Stimulated activated naive B cell treated with anti-CD40 and anti-IgM and Interleukin-4, amounts not matched to agents 10 μg/mL and 1 μg/mL and 100 μg/mL, for 72 hours (primary cell): ENCODE measurements around the gene STRN3.
"Not testable (repeated sequence)": the region's sequence is repeated elsewhere in the genome, so short reads cannot be mapped to it uniquely, and the experiment has no call there.

Experiments used
- ATAC-seq, 2 donors: fragments of 150-1000 bp; cut with Tn5 transposase; replicated peaks; 2 replicates each; pipeline ENCODE4 v1.10.0; 2021; ENCODE audit warnings: moderate library complexity in 1 of 2
- DNase-seq: peaks from one replicate; pipeline ENCODE4 v3.0.0; 2021
- H3K27ac Mint-ChIP-seq: one replicate; pipeline ENCODE4 v1.8.0; 2022; ENCODE audit warnings: mild to moderate bottlenecking, mixed read lengths
- H3K27me3 Mint-ChIP-seq, 2 donors: one replicate each; pipeline ENCODE4 v1.8.0; 2022; ENCODE audit warnings: mixed read lengths in 2 of 2
- H3K36me3 Mint-ChIP-seq, 2 donors: one replicate each; pipeline ENCODE4 v1.8.0; 2022; ENCODE audit warnings: mixed read lengths in 2 of 2, mild to moderate bottlenecking in 1 of 2
- H3K4me1 Mint-ChIP-seq, 2 donors: one replicate each; pipeline ENCODE4 v1.8.0; 2022; ENCODE audit warnings: mixed read lengths in 2 of 2, mild to moderate bottlenecking in 1 of 2
- H3K4me3 Mint-ChIP-seq, 2 donors: one replicate each; pipeline ENCODE4 v1.8.0; 2022; ENCODE audit warnings: mild to moderate bottlenecking in 2 of 2, mixed read lengths in 2 of 2, moderate library complexity in 1 of 2
- H3K9me3 Mint-ChIP-seq, 2 donors: one replicate each; pipeline ENCODE4 v1.8.0; 2022; ENCODE audit warnings: mixed read lengths in 2 of 2, mild to moderate bottlenecking in 1 of 2

STRN3 gene

GRCh38 chr14:31051023-31051422 lies 24.8 kb upstream of the STRN3 start:
- Mint-ChIP-seq H3K27me3 (no peaks in the 10 kb centered on the region), H3K27ac (no peak overlapping the region), H3K4me3 (no peak overlapping the region), H3K4me1 (peaks cover 0 to 6% of the 10 kb centered on the region in 2 donors), H3K36me3 (peaks cover 0 to 3% of the 10 kb centered on the region in 2 donors), H3K9me3 (no peaks in the 10 kb centered on the region)
- ATAC-seq (no peak), DNase-seq (no peak)

GRCh38 chr14:31047503-31047902 lies 21.3 kb upstream of the STRN3 start:
- ATAC-seq = no peak
- no peak overlapping the region for H3K4me3 Mint-ChIP-seq
- H3K9me3 Mint-ChIP-seq = no peaks in the 10 kb centered on the region
- peaks cover 0 to 3% of the 10 kb centered on the region in 2 donors for H3K36me3 Mint-ChIP-seq
- no peak for DNase-seq
- no peaks in the 10 kb centered on the region for H3K27me3 Mint-ChIP-seq
- peaks cover 0 to 6% of the 10 kb centered on the region in 2 donors for H3K4me1 Mint-ChIP-seq
- no peak overlapping the region for H3K27ac Mint-ChIP-seq

GRCh38 chr14:31045501-31046080 lies 19.4 kb upstream of the STRN3 start:
- no peaks in the 10 kb centered on the region for H3K9me3 Mint-ChIP-seq
- no peak overlapping the region for H3K27ac Mint-ChIP-seq
- H3K36me3 Mint-ChIP-seq = peaks cover 0 to 3% of the 10 kb centered on the region in 2 donors
- DNase-seq (no peak), ATAC-seq (no peak)
- no peaks in the 10 kb centered on the region for H3K27me3 Mint-ChIP-seq
- H3K4me3 Mint-ChIP-seq = no peak overlapping the region
- peaks cover 0 to 6% of the 10 kb centered on the region in 2 donors for H3K4me1 Mint-ChIP-seq

- no peaks in the 10 kb centered on the region for H3K27me3 Mint-ChIP-seq
- DNase-seq (no peak), ATAC-seq (no peak)
- no peak overlapping the region for H3K4me3 Mint-ChIP-seq
- peaks cover 3% of the 10 kb centered on the region in 2 donors for H3K36me3 Mint-ChIP-seq
- H3K27ac Mint-ChIP-seq = no peak overlapping the region
- no peaks in the 10 kb centered on the region for H3K9me3 Mint-ChIP-seq
- peaks cover 4 to 9% of the 10 kb centered on the region in 2 donors for H3K4me1 Mint-ChIP-seq
Measured at GRCh38 chr14:31043379-31043778, 17.2 kb upstream of the STRN3 start.

- not testable (repeated sequence) for H3K9me3 Mint-ChIP-seq
Measured at GRCh38 chr14:31042893-31043292, 16.7 kb upstream of the STRN3 start.

GRCh38 chr14:31042300-31042699 lies 16.1 kb upstream of the STRN3 start:
- no peak overlapping the region for H3K27ac Mint-ChIP-seq
- ATAC-seq (no peak), DNase-seq (no peak)
- peaks cover 3 to 5% of the 10 kb centered on the region in 2 donors for H3K36me3 Mint-ChIP-seq
- no peaks in the 10 kb centered on the region for H3K9me3 Mint-ChIP-seq
- peaks cover 6 to 11% of the 10 kb centered on the region in 2 donors for H3K4me1 Mint-ChIP-seq
- H3K4me3 Mint-ChIP-seq = no peak overlapping the region
- no peaks in the 10 kb centered on the region for H3K27me3 Mint-ChIP-seq

More at GRCh38 chr14:31042893-31043292, 16.7 kb upstream of the STRN3 start:
- not testable (repeated sequence) for H3K36me3 Mint-ChIP-seq, H3K27ac Mint-ChIP-seq, H3K4me3 Mint-ChIP-seq, DNase-seq, H3K27me3 Mint-ChIP-seq, ATAC-seq
- peaks cover 6 to 11% of the 10 kb centered on the region in 2 donors for H3K4me1 Mint-ChIP-seq

GRCh38 chr14:31038521-31039166 lies 12.5 kb upstream of the STRN3 start:
- H3K36me3 Mint-ChIP-seq = peaks cover 7 to 9% of the 10 kb centered on the region in 2 donors
- no peak for DNase-seq
- no peaks in the 10 kb centered on the region for H3K27me3 Mint-ChIP-seq
- ATAC-seq = no peak
- no peak overlapping the region for H3K4me3 Mint-ChIP-seq
- peaks cover 6 to 8% of the 10 kb centered on the region in 2 donors for H3K4me1 Mint-ChIP-seq
- H3K9me3 Mint-ChIP-seq = no peaks in the 10 kb centered on the region
- H3K27ac Mint-ChIP-seq = no peak overlapping the region

- peaks cover 4 to 9% of the 10 kb centered on the region in 2 donors for H3K36me3 Mint-ChIP-seq
- peak overlapping the region; percentile 59 for H3K27ac Mint-ChIP-seq
- H3K9me3 Mint-ChIP-seq = no peaks in the 10 kb centered on the region
- no peaks in the 10 kb centered on the region for H3K27me3 Mint-ChIP-seq
- ATAC-seq (no peak), DNase-seq (no peak)
- peaks cover 10 to 17% of the 10 kb centered on the region in 2 donors for H3K4me1 Mint-ChIP-seq
- H3K4me3 Mint-ChIP-seq = no peak overlapping the region
Measured at GRCh38 chr14:31037709-31038221, 11.6 kb upstream of the STRN3 start.

- no peak for ATAC-seq
- H3K36me3 Mint-ChIP-seq = peaks cover 4 to 11% of the 10 kb centered on the region in 2 donors
- H3K4me1 Mint-ChIP-seq = peaks cover 15 to 24% of the 10 kb centered on the region in 2 donors
- no peak for DNase-seq
- H3K4me3 Mint-ChIP-seq = no peak overlapping the region
- no peaks in the 10 kb centered on the region for H3K27me3 Mint-ChIP-seq
- peak overlapping the region; percentile 67 for H3K27ac Mint-ChIP-seq
- no peaks in the 10 kb centered on the region for H3K9me3 Mint-ChIP-seq
Measured at GRCh38 chr14:31036552-31036951, 10.4 kb upstream of the STRN3 start.

GRCh38 chr14:31030469-31030868 lies 4.3 kb upstream of the STRN3 start:
- Mint-ChIP-seq H3K36me3 (peaks cover under 1 to 6% of the 10 kb centered on the region in 2 donors), H3K4me3 (no peak overlapping the region), H3K9me3 (no peaks in the 10 kb centered on the region), H3K27ac (no peak overlapping the region), H3K4me1 (peaks cover 28 to 46% of the 10 kb centered on the region in 2 donors), H3K27me3 (no peaks in the 10 kb centered on the region)
- ATAC-seq (no peak), DNase-seq (no peak)

- no peak overlapping the region for H3K4me3 Mint-ChIP-seq
- H3K27me3 Mint-ChIP-seq = no peaks in the 10 kb centered on the region
- H3K27ac Mint-ChIP-seq = peak overlapping the region; percentile 70
- no peak for DNase-seq
- ATAC-seq = no peak
- peaks cover 2 to 13% of the 10 kb centered on the region in 2 donors for H3K36me3 Mint-ChIP-seq
- peaks cover 37 to 57% of the 10 kb centered on the region in 2 donors for H3K4me1 Mint-ChIP-seq
- H3K9me3 Mint-ChIP-seq = no peaks in the 10 kb centered on the region
Measured at GRCh38 chr14:31029016-31029970, 3.1 kb upstream of the STRN3 start.

- DNase-seq (no peak), ATAC-seq (no peak)
- Mint-ChIP-seq H3K4me3 (no peak overlapping the region), H3K36me3 (peaks cover 2 to 13% of the 10 kb centered on the region in 2 donors), H3K4me1 (peaks cover 39 to 55% of the 10 kb centered on the region in 2 donors), H3K9me3 (no peaks in the 10 kb centered on the region), H3K27me3 (no peaks in the 10 kb centered on the region), H3K27ac (no peak overlapping the region)
Measured at GRCh38 chr14:31027847-31028246, 1.7 kb upstream of the STRN3 start.

GRCh38 chr14:31026450-31027235 lies 464 bp upstream of the STRN3 start:
- H3K4me3 Mint-ChIP-seq = peak overlapping the region; percentile 96 to 97
- peak overlapping the region; percentile 98 for H3K27ac Mint-ChIP-seq
- H3K36me3 Mint-ChIP-seq = peaks cover 2 to 13% of the 10 kb centered on the region in 2 donors
- DNase-seq = peak; percentile 95
- peak; percentile 94 to 97 for ATAC-seq
- no peaks in the 10 kb centered on the region for H3K9me3 Mint-ChIP-seq
- H3K4me1 Mint-ChIP-seq = peaks cover 36 to 50% of the 10 kb centered on the region in 2 donors
- no peaks in the 10 kb centered on the region for H3K27me3 Mint-ChIP-seq
